CD4-positive, alpha-beta T cell treated with Interleukin-1 beta for 1 hour (primary cell): ENCODE data around the gene RAPGEF1.
"Not testable (repeated sequence)": the region's sequence is repeated elsewhere in the genome, so short reads cannot be mapped to it uniquely, and the experiment has no call there.

Source experiments
- DNase-seq, 2 donors: peaks; one replicate each; pipeline ENCODE4 v3.0.0-alpha.2; 2020 to 2022

RAPGEF1 gene

DNA sequence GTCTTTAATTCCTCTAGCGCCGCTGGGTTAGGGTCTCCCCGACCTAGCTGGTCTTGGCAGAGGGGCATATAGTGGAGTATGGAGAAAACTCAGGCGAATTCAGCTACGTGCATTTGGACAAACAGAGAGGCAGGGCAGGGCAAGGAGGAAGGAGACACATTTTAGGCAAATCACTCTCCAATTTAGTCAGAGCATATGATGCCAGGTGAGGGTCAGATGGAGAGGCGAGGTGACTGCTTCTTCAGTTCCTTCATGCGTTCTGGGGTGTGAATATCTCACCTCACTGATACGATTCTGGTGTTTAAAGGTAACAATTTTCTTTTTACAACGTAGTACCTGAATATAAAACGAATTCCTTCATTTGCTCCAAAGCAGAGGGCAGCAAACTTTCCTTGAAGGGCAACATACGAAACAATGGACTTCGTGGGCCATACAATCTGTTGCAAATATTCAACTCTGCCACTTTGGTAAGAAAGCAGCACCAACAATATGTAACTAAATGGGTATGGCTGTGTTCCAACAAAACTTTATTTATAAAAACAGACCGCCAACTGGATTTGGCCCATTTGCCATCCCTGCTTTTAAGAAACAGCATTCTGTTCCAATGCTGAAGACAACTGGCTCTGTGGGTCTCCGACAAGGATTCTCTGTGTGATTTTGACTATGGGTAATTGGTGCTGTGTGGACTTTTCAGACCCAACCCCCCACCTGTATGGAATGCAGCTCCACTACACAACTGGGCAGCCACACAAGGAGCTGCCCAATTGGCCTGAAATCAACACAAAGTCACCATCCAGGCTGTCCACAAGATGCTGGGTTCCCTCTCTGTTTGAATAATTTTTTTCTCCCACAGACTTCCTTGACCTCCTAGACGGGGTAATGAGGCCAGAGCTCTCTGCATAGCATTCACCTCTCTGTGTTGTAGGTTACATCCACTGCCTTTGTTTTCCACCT, 53.8 kb downstream of the RAPGEF1 start:
- no peak for DNase-seq

DNA sequence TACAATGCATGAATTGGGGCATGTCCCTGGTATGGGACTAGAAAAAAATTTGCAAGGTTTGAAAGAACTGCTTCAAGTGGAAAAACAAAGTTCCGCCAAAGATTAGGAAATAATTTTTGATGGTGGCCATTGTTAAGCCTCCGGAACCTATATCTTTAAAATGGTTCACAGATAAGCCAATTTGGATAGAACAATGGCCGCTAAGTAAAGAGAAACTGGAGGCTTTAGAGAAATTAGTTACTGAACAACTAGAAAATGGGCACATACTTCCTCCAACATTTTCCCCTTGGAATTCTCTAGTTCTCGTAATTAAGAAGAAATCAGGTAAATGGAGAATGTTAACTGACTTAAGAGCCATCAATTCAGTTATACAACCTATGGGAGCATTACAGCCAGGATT, 56.8 kb downstream of the RAPGEF1 start:
- not testable (repeated sequence) for DNase-seq

DNA sequence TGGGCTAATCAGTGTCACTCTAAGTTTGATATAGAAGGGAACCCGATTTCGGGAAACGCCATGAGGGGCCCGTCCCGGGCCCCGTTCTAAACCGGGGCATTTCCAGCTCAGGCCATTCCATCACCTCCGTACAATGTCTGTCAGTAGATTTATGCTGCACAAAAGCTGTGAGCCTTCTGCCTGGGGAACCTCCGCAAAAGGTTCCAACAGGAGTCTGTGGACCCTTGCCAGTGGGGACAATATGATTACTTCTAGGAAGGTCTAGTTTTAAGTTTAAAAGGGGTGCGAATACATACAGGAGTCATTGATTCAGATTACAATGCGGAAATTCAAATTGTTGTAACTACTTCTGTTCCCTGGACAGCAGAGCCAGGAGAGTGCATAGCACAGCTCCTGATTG, 57.6 kb downstream of the RAPGEF1 start:
- no peak for DNase-seq

DNA sequence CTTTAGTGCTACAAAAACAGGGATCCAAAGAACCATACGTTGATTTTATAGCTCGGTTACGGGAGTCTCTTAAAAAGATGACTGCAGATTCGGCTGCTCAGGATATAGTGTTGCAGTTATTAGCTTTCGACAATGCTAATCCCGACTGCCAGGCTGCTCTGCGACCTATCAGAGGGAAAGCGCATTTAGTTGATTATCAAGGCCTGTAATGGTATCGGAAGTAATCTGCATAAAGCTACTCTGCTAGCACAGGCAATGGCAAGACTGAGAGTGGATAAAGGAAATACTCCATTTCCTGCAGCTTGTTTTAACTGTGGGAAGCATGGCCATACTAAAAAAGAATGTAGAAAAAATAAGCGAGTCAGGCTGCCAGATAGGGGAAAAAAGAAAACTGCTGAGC, 58.0 kb downstream of the RAPGEF1 start:
- DNase-seq, result not testable (repeated sequence)

DNA sequence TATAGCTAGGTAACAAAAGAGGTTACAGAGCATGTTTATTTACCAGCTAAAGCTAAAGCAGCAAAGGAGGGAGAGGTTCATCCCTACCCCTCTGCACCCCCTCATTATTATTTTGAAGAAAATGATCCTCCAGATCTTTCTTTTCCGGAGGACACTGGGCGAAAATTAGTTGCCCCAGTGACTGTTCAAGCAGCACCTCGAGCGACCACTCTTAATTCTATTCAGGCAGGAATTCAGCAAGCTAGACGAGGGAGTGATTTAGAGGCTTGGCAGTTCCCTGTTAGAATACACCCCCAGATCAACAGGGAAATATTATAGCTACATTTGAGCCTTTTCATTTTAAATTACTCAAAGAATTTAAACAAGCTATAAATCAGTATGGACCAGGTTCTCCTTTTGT, 58.8 kb downstream of the RAPGEF1 start:
- DNase-seq, result not testable (repeated sequence)

DNA sequence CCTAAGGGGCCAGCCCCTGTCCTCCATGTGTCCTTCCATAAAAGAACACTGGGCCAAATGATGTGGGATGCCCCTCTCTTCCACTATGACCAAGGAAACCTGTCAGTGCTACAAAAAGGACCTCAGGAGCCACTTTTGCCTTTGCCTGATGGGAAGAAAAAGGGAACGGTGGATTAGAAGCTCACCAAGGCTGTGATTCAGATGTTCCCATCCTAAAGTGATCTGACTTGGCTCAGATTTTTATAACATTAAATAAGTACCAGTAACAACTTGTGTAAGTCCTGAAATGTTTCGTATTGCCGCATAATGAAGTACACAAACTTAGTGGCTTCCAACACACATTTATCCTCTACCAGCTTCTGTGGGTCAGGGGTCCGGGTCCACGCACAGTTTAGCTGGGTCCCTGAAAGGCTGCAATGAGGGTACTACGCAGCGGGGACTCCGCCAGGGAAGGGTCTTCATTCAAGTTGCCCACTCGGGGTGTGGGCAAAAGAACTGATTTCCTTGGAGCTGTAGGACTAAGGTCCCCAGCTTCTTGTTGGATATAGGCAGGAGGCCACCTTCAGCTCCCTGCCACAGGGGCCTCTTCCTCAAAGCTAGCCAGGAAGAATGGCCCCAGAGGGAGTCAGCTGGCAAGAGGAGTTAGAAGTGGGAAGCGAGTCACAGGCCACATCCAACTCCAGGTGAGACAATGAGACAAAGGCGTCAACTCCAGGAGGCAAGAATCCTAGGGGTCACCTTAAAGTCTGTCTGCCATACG, 60.4 kb downstream of the RAPGEF1 start:
- DNase-seq, result no peak

DNA sequence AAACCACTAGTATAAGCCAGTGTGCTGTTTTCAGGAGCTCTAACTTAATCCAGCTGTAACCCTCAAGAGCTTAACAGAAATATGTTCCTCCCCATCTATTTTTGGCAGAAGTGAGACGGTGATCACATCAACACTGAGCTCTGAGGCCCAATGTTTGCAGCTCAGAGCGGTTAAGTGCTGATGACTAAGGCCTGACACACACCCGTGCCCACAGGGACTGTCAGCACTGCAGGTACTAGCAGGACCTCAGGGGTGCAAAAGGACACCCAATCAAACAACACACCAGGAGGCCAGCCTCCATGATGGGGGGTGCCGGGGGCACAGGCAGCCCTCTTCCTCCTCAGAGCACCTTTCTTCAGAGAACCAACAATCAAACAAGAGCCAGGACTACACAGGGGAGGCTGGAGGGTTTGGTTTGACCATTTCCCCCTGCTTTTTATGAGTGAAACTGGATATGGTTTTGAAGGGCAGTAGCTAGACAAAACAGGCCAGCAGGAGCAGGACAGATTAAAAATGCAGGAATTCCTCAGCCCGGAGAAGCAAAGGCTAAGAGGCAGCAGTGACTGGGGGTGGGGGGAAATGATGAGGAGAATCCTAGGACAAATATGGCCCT, 61.3 kb downstream of the RAPGEF1 start:
- peak; percentile 80 to 85 for DNase-seq

DNA sequence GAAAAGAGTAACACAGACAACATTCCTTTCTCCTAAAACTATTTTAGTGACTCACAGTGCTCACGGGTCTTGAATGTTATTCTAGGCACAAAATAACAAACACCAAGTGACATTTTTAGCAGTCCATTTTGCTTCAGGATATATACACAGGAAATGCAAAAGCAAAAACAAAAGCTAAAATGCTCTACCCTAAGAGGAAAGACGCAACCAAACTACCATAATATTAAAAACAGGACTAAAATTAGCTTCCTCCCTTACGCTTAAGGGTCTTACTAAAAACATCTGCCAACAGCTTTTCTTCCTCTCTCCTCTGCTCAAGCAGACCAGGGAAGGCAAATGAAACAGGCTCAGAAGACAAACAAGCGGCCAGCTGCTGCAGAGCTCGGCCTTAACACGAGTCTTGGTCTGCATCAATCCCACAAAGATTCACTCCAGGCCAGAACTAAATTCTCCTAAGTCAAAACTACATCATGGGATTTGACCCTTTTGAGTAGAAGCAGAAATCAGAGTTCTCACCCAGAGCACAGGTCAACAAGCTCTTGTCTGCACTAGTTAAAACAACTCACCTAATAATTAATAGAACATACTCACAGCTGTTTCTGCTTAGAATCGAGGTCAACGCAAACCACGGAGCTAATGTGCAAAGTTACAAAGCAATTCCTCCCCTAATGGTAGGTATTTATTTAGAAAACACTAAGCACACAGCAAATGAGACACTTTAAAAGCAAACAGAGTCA, 62.3 kb downstream of the RAPGEF1 start:
- DNase-seq, result peak; percentile 33

DNA sequence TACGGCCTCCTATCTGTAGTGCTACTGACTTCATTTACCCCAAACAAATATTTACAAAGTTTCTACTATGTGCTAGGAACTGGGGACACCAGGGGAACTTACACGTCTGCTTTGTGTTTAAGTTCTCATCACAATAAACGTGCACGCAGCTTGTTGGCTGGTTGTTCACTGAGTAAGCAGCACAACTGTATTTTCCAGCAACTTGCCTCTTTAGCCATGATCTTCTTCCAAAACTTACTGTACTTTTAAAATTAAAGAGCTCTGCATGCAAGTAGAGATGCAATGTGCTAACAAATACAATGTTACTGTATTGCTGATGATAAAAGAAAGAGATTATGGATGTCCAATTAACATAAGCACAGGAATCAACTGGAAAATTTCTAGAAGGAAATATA, 62.8 kb downstream of the RAPGEF1 start:
- no peak for DNase-seq

DNA sequence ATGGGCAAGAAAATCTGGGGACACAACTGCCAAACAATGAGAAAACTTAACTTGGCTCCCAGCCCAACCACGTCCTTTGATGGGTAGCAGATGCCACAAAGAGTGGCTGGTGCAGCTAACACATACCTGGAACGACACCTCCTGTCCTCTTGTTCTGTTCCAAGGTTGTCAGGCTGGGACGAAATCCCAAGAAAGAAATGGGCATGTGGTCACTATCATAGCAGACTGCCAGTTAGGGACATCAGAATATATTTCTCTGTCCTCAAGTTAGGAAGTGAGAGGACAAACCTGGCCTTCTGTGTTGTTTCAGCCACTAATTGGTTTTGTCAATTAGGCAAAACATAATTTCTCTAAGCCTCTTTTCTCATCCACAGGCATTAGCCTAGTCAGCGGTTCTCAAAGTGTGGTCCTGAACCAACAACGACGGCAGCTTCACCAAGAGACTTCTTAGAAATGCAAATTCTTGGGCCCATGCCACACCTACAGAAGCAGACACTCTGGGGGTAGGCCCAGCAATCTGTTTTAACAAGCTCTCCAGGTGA, 63.4 kb downstream of the RAPGEF1 start:
- peak; percentile 47 to 65 for DNase-seq

DNA sequence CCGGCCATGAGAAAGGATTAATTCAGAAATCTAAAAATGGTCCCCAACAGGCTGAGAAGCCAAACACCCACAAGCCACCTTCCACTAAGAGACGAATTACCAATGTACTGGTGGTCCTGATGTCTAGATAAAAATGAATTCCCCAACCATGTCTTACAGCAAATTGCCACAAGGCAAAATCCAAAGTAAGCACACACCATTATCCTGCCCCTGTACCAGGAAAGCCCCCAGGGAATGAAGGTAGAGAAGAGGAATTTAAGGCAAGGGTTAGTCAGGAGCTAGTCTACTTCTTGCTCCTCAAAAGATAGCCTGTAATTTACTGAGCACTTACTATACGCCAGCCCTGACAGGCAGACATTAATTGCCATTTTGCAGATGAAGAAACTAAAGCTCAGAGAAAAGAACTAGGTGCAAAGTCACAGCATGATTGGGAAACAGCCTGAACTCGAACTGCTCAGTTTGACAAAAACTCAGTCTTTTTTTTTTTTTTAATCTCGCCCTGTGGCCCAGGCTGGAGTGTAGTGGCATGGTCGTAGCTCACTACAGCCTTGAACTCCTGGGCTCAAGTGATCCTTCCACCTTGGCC, 64.3 kb downstream of the RAPGEF1 start:
- no peak for DNase-seq

DNA sequence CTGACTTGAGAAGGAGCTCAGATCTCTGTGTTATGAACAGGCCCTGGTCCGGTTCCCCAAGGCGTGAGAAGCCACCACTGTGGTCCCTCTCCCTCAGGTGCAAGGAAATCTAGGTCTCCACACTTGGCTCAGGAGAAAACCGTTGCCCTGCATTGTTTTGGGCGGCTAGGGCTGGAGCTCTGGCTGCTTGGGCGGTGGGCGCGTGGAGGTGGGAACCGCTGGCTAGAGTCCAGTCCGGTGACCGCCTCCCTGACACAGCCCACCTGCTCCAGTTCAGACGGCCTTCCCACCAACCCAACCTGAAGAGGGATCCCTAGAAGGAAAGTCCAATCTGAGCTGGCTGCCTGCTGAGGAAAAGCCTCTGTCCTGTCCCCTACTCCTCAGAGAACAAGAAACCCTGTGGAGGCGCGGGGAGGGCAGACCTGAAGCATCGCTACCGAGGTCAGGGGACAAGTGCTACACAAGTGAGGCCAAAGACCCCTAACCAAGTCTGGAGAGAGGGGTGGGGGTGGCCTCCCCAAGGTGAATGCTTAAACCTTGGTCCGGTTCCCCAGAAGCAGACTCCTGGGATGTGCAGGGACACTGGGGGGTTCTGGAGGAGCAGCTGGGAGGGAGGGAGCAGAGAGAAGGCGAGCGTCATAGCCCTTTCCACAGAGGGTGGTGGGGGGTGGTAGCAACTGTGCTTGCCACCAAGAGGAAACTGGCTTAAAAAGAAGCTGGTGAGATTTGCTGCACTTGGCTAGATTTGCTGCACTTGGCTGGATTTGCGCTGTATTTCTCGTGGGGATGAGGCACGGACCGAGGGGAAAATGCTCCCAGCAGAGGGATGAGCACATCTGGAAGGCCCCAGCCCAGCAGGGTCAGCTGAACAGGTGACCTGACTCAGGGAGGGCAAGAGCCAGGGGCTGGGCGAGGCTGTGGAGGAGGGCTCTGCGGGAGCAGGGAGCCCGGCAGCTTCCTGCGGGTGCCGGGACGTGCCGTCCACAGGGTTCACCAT, 65.2 kb downstream of the RAPGEF1 start:
- DNase-seq, result no peak

DNA sequence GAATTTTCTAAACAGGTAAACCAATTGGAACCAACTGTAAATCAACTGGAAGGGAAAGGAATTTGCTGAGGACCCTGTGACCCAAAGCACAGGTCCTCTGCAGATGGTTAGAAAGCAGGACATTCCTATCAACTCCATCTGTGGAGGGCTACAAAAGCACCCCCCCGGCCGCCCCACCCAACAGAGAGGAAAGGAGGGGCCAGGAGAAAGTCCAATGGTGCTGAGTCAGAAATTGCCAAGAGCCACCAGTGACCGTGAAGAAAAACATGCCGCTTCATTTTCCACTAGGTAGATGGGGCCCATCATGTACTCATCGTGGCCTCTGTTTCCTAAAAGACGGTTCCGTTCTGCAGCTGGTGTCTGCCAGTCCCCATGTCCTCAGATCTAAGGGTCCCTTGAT, 66.3 kb downstream of the RAPGEF1 start:
- no peak for DNase-seq

DNA sequence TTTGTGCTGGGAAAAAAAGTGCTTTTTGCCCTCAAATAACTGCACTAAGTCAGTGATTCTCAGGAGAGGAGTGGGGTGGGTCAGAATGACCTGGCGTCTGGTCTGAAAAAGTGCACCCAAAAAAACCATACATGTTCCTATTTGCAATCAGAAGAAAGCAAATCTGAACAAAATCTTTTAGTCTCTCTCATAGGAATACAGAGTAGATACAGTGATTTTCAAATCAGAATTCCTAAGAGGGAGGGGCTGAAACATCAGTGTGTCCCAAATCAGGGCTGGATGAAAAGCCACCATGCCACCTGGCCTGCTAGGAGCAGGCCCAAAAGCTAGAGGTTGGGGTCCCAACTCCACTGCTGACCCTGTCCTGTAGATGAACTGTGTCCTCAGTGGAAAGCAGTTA, 66.8 kb downstream of the RAPGEF1 start:
- no peak for DNase-seq

DNA sequence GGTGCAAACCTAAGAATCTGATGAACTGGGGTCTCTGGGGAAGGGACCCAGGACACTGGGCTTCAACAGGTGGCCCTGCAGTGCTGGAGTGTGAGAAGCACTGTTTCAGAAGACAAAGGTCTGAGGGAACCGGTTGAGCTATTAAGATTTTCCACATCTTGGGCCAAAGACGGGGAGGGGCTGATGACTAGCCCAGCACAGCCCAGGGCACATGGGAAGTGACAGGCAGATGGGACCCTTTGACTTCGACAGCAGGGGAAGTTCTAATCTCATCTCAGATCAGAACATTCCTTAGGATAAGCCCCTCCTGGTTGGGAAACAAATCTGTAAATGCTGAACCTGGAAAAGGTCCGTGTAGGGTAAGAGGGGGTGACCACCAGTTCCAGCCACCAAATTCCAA, 67.4 kb downstream of the RAPGEF1 start:
- DNase-seq, result no peak

DNA sequence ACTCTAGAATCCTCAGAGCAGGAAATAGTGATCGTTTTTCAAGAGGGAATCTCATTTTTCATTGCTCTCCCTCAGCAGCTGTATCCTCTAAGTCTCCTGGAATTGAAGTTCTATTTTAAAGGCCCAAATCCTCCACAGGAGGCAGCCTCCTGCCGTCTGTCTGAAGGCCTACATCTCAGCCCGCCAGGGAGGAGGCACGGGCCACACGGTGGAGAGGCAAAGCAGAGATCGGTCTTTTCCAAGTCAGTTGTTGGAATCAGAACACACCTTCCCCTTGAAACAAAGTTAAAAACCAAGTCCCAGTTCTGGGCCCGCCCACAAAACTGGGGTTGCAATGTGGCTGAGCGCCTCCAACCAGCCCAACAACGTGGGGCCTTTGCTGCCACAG, 68.7 kb downstream of the RAPGEF1 start:
- DNase-seq, result no peak

DNA sequence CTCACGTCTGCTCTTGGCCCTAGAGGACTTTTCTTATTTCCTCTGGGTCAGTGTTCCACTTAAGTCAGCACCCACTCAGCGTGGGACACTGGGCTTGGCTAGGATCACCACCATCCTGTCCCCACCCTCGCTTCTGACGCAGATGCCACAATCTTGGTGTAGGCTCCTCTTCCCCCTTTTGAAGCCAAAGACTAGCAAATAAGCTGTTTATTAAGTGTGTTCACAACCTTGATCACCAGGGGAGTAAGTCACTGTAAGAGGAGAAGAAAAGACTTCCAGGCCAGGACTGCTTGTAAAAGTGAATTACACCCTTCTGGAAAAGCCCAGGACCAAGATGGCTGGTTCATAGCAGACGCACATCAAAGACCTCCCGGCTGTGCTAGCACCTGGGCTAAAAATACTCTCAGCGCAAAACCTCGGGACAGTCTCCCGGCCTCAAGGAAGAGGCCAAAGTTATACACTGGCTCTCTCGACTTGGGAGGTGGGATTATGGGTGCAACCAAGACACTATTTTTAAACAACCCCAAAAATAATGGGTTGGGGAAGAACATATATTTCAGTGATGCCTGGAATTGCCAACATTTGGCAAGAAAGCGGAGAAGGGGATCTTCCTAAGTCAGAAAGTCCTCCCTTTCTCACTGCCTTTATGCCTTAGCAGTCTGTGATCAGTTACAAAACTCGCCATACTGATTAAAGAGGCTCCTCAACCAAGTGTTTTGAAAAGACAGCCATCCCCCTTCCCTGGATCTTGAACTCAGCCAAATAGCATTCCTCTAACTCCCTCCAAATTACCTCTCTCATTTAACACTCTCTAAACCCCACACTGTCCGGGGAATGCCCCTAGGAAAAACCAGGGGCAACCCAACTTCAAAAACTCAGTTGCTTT, 69.4 kb downstream of the RAPGEF1 start:
- peak; percentile 62 to 71 for DNase-seq

DNA sequence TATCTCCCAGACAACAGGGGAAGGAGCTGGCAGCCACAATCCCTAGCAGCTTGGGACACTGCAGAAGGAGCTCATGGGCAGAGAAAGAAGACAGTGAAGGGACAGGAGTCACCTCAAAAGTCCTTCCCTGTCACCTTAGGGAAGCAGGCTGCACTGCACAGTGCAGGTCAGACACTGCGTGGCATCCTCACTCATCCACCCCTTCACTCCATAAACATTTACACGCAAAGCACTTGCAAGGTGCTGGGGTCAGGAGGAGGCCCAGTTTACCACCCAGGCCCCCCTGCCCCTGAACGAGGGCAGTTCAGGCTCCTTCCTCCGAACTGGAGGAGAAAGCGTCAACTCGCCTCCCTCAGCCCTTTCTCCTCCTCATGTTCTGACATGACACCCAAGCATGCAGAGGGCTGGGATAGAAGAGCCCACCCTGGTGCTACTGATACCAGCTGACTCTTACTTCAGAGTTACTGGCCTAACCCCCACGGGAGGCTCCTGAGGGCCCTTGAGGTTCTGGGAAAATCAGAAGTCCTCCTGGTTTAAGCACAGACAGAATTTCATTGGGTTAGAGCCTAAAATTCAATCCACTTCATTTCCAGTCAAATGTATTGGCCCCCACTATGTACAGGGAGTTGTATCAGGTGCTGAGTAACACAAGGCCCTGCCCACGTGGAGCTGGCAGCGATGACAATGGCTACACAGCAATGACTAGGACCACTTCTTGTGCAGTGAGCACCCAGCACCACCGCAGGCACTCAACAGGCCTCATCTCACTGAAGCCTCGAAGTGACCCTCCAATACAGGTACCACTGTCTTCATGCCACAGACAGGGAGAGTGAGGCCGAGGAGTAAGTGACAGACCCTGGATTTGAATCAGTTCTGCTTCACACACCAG, 70.4 kb downstream of the RAPGEF1 start:
- DNase-seq, result no peak
